ENCODE data around the gene TBX20. TPM values are rescaled to one million over a fixed set of nuclear protein-coding genes. Genes with fewer than 3 reads are reported as not detected.

Gene TBX20
- total and polyA plus RNA-seq, 2 experiments from 2014 or later, result 0.69 TPM; not detected in 1

- peaks cover 64% of the 10 kb centered on the region for H3K4me1 ChIP-seq (ENCODE audit: insufficient read depth)
- H3K36me3 ChIP-seq (ENCODE audit: insufficient read depth), result no peaks in the 10 kb centered on the region
- H3K27ac ChIP-seq (ENCODE audit: low read depth), result no peak overlapping the region
- TF ChIP-seq EZH2 (IDR thresholded peaks at IDR 0.05; ENCODE audit: low read depth, unreplicated experiment) (peak; percentile 94), EZH2phosphoT487 (IDR thresholded peaks at IDR 0.05; ENCODE audit: unreplicated experiment) (peak; percentile 91)
- TF ChIP-seq, protein P1, sequence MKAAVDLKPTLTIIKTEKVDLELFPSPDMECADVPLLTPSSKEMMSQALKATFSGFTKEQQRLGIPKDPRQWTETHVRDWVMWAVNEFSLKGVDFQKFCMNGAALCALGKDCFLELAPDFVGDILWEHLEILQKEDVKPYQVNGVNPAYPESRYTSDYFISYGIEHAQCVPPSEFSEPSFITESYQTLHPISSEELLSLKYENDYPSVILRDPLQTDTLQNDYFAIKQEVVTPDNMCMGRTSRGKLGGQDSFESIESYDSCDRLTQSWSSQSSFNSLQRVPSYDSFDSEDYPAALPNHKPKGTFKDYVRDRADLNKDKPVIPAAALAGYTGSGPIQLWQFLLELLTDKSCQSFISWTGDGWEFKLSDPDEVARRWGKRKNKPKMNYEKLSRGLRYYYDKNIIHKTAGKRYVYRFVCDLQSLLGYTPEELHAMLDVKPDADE (IDR thresholded peaks at IDR 0.05), result no peak
- DNase-seq (ENCODE audit: low spot score), result peak; percentile 64
- Mint-ChIP-seq H3K4me3 (peak overlapping the region; percentile 72), H3K4me1 (peaks cover 61% of the 10 kb centered on the region), H3K27me3 (ENCODE audit: insufficient read depth, low read depth, poor library complexity) (peaks cover 96% of the 10 kb centered on the region), H3K9me3 (no peaks in the 10 kb centered on the region; the same call in 1 of the 3 replicates), H3K36me3 (ENCODE audit: low read depth) (no peaks in the 10 kb centered on the region), H3K27ac (no peak overlapping the region)
- ATAC-seq, result no peak
- H3K9me2 ChIP-seq (ENCODE audit: insufficient read depth), result no peaks in the 10 kb centered on the region
- peaks cover 25% of the 10 kb centered on the region for H3F3A ChIP-seq (replicated peaks; ENCODE audit: low read depth)
- peak overlapping the region; percentile 92 for H3K4me2 ChIP-seq
- H2AFZ ChIP-seq, result peak overlapping the region; percentile 83
- H3K4me3 ChIP-seq, result peak overlapping the region; percentile 63
- peaks cover 24% of the 10 kb centered on the region for H4K20me1 ChIP-seq (replicated peaks; ENCODE audit: insufficient read depth)
- no peaks in the 10 kb centered on the region for H3K79me2 ChIP-seq (replicated peaks; ENCODE audit: insufficient read depth)
- peaks cover 100% of the 10 kb centered on the region for H3K27me3 ChIP-seq (ENCODE audit: insufficient read depth)
Observed at GRCh38 chr7:35257251-35258124, 3.6 kb upstream of the TBX20 start.

- peaks cover 96% of the 10 kb centered on the region for H3K27me3 Mint-ChIP-seq (ENCODE audit: insufficient read depth, low read depth, poor library complexity)
- H3K27ac Mint-ChIP-seq, result no peak overlapping the region
- H3K36me3 Mint-ChIP-seq (ENCODE audit: low read depth), result no peaks in the 10 kb centered on the region
- Histone ChIP-seq H3F3A (replicated peaks; ENCODE audit: low read depth) (peaks cover 25% of the 10 kb centered on the region), H3K4me3 (peak overlapping the region; percentile 63), H3K36me3 (ENCODE audit: insufficient read depth) (no peaks in the 10 kb centered on the region), H3K79me2 (replicated peaks; ENCODE audit: insufficient read depth) (no peaks in the 10 kb centered on the region), H3K27me3 (ENCODE audit: insufficient read depth) (peaks cover 100% of the 10 kb centered on the region), H3K9me2 (ENCODE audit: insufficient read depth) (no peaks in the 10 kb centered on the region), H3K4me2 (peak overlapping the region; percentile 92), H2AFZ (no peak overlapping the region), H3K27ac (ENCODE audit: low read depth) (no peak overlapping the region), H4K20me1 (replicated peaks; ENCODE audit: insufficient read depth) (peaks cover 24% of the 10 kb centered on the region), H3K4me1 (ENCODE audit: insufficient read depth) (peaks cover 71% of the 10 kb centered on the region)
- TF ChIP-seq EZH2phosphoT487 (IDR thresholded peaks at IDR 0.05; ENCODE audit: unreplicated experiment), result peak; percentile 79
- TF ChIP-seq, protein P1 (IDR thresholded peaks at IDR 0.05), result no peak
- no peak for TF ChIP-seq ZNF331 (CRISPR knock-in tag; IDR thresholded peaks at IDR 0.05; ENCODE audit: low read depth)
- TF ChIP-seq, protein P2, sequence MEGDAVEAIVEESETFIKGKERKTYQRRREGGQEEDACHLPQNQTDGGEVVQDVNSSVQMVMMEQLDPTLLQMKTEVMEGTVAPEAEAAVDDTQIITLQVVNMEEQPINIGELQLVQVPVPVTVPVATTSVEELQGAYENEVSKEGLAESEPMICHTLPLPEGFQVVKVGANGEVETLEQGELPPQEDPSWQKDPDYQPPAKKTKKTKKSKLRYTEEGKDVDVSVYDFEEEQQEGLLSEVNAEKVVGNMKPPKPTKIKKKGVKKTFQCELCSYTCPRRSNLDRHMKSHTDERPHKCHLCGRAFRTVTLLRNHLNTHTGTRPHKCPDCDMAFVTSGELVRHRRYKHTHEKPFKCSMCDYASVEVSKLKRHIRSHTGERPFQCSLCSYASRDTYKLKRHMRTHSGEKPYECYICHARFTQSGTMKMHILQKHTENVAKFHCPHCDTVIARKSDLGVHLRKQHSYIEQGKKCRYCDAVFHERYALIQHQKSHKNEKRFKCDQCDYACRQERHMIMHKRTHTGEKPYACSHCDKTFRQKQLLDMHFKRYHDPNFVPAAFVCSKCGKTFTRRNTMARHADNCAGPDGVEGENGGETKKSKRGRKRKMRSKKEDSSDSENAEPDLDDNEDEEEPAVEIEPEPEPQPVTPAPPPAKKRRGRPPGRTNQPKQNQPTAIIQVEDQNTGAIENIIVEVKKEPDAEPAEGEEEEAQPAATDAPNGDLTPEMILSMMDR (conservative IDR thresholded peaks at IDR 0.05; ENCODE audit: low read depth in 2 of 2), result no peak
- peak; percentile 64 for TF ChIP-seq EZH2 (IDR thresholded peaks at IDR 0.05; ENCODE audit: low read depth, unreplicated experiment)
- H3K4me1 Mint-ChIP-seq, result peaks cover 62% of the 10 kb centered on the region
- ATAC-seq, result no peak
- peak overlapping the region; percentile 72 for H3K4me3 Mint-ChIP-seq
- no peaks in the 10 kb centered on the region; the same call in 1 of the 3 replicates for H3K9me3 Mint-ChIP-seq
- peak; percentile 79 for DNase-seq (ENCODE audit: low spot score)
Observed at GRCh38 chr7:35256256-35257175, 2.6 kb upstream of the TBX20 start.

Measured in GM23338 (cell line).